PC-3 (cell line): ENCODE data around the gene ZIC4. TPM values are rescaled to one million over a fixed set of nuclear protein-coding genes. Genes with fewer than 3 reads are reported as not detected.

ENCODE experiments used
- ATAC-seq: fragments of 200-7000 bp; cut with Tn5 transposase; 2 replicates; pipeline ENCODE4 v1.9.1; 2020; ENCODE audit warnings: mild to moderate bottlenecking, moderate library complexity
- BruUV-seq: library from RNA; stranded (reverse); fragments of 400-500 nt; replicated peaks from 2 replicates; lab custom pipeline; 2021; lab: Mats Ljungman, UMichigan
- CTCF ChIA-PET: fragments of 300-600 bp; sonication (Branson Sonifier 250); formaldehyde crosslinking; loops from one replicate; lab custom pipeline; 2022; ENCODE audit warnings: antibody characterized with exemption; lab: Charles Lee
- POLR2A ChIA-PET: fragments of 300-600 bp; sonication (Branson Sonifier 250); formaldehyde crosslinking; loops from one replicate; lab custom pipeline; 2022; ENCODE audit warnings: antibody characterized with exemption; ENCODE audit not compliant: unreplicated experiment; lab: Charles Lee
- DNase-seq: peaks from one replicate; pipeline ENCODE4 v3.0.0-alpha.2; 2015
- H2AFZ ChIP-seq: fragments of 300-600 bp; sonication (generic); 2 replicates; pipeline ENCODE4 v1.6.0; 2016; ENCODE audit warnings: antibody characterized with exemption, low read length
- H3F3A ChIP-seq: fragments of 300-600 bp; sonication (generic); one replicate; pipeline ENCODE4 v1.6.0; 2017; ENCODE audit warnings: antibody characterized with exemption, low read length, control low read depth, mild to moderate bottlenecking; ENCODE audit not compliant: unreplicated experiment
- H3K27ac ChIP-seq: fragments of 300-600 bp; sonication (generic); 2 replicates; pipeline ENCODE4 v1.5.1; 2016; ENCODE audit warnings: mild to moderate bottlenecking, low read length
- H3K27me3 ChIP-seq: fragments of 300-600 bp; sonication (generic); 2 replicates; pipeline ENCODE4 v1.6.1; 2016; ENCODE audit warnings: low read length, mixed read lengths
- H3K36me3 ChIP-seq: fragments of 300-600 bp; sonication (generic); 2 replicates; pipeline ENCODE4 v1.6.1; 2016; ENCODE audit warnings: low read depth, mixed run types, low read length, mixed read lengths
- H3K4me1 ChIP-seq: fragments of 300-600 bp; sonication (generic); 2 replicates; pipeline ENCODE4 v1.5.1; 2016; ENCODE audit warnings: low read length; ENCODE audit not compliant: insufficient read depth
- H3K4me2 ChIP-seq: fragments of 300-600 bp; sonication (generic); 2 replicates; pipeline ENCODE4 v1.6.0; 2016; ENCODE audit warnings: low read length
- H3K4me3 ChIP-seq: fragments of 300-600 bp; sonication (generic); 2 replicates; pipeline ENCODE4 v1.5.1; 2016; ENCODE audit warnings: mild to moderate bottlenecking, low read length, mixed read lengths
- H3K79me2 ChIP-seq: fragments of 300-600 bp; sonication (generic); 2 replicates; pipeline ENCODE4 v1.6.1; 2017; ENCODE audit warnings: low read length, mixed read lengths
- H3K9ac ChIP-seq: fragments of 300-600 bp; sonication (generic); 2 replicates; pipeline ENCODE4 v1.6.0; 2016; ENCODE audit warnings: mild to moderate bottlenecking, low read length
- H3K9me2 ChIP-seq: fragments of 300-600 bp; sonication (generic); replicated peaks from 2 replicates; pipeline ENCODE4 v1.6.1; 2016; ENCODE audit warnings: mixed run types, low read length, mixed read lengths
- H3K9me3 ChIP-seq: fragments of 300-600 bp; sonication (generic); 2 replicates; pipeline ENCODE4 v1.6.1; 2016; ENCODE audit warnings: low read length, mixed read lengths
- H4K20me1 ChIP-seq: fragments of 300-600 bp; sonication (generic); 2 replicates; pipeline ENCODE4 v1.6.1; 2016; ENCODE audit warnings: low read length, mixed read lengths
- EZH2 ChIP-seq: fragments of 300-600 bp; sonication (generic); IDR thresholded peaks from one replicate; pipeline ENCODE4 v1.6.1; 2017; ENCODE audit warnings: antibody characterized with exemption, mild to moderate bottlenecking, low read length; ENCODE audit not compliant: unreplicated experiment
- EZH2phosphoT487 ChIP-seq: fragments of 300-600 bp; sonication (generic); IDR thresholded peaks from 2 replicates; pipeline ENCODE4 v1.6.1; 2018; ENCODE audit warnings: mild to moderate bottlenecking, antibody characterized with exemption, low read length, borderline replicate concordance
- intact Hi-C: fragments of 100-400 bp; cut with micrococcal nuclease; formaldehyde crosslinking; loops from 2 replicates; pipeline ENCODE4 v1.9.0; 2023
- total RNA-seq: library from RNA; depleted of rRNA; stranded (reverse); fragments of >200 nt; gene quantifications from 2 replicates; pipeline ENCODE4 v1.2.3, GENCODE V29; 2014
- TF ChIP-seq, protein P1 (sequence below): fragments of 300-600 bp; sonication (generic); conservative IDR thresholded peaks from 2 replicates; pipeline ENCODE4 v1.5.1; 2017; ENCODE audit warnings: antibody characterized with exemption, low read depth, mild to moderate bottlenecking, low read length

ZIC4 gene
- total RNA-seq, 1 experiment from 2014 or later = not detected

DNA sequence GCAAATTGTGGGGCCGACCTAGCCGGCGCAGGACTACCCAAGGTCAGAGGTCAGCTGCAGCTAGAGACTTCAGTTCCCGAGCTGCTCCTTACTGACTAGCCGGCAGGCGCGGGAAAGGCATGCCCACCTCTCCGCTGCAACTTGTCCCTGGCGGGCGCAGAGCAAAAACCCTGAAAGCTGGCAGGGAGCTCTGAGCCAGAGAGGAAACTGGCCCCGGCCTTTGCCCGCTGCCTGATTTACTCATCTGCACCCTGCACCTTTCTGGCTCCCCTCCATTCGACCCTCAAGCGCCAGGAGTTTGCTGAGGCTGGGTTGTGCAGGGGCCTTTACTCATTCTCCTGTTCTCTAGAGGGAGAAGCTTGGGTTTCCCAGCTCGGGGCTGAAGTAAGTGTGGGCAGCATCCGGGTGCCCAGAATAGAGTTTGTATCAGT lies 1.5 kb downstream of the ZIC4 start:
- CTCF ChIA-PET = no interaction called here
- Histone ChIP-seq H3K4me1 (no peaks in the 10 kb centered on the region), H3K36me3 (no peaks in the 10 kb centered on the region), H3K27me3 (peaks cover 79% of the 10 kb centered on the region), H2AFZ (no peak overlapping the region), H3K9me3 (no peaks in the 10 kb centered on the region), H3K9me2 (no peaks in the 10 kb centered on the region), H3K27ac (no peak overlapping the region), H3K9ac (no peak overlapping the region), H3K4me2 (no peak overlapping the region), H3F3A (no peaks in the 10 kb centered on the region), H3K79me2 (no peaks in the 10 kb centered on the region), H4K20me1 (no peaks in the 10 kb centered on the region), H3K4me3 (no peak overlapping the region)
- POLR2A ChIA-PET = no interaction called here
- no TSS peak for BruUV-seq
- TF ChIP-seq, protein P1, sequence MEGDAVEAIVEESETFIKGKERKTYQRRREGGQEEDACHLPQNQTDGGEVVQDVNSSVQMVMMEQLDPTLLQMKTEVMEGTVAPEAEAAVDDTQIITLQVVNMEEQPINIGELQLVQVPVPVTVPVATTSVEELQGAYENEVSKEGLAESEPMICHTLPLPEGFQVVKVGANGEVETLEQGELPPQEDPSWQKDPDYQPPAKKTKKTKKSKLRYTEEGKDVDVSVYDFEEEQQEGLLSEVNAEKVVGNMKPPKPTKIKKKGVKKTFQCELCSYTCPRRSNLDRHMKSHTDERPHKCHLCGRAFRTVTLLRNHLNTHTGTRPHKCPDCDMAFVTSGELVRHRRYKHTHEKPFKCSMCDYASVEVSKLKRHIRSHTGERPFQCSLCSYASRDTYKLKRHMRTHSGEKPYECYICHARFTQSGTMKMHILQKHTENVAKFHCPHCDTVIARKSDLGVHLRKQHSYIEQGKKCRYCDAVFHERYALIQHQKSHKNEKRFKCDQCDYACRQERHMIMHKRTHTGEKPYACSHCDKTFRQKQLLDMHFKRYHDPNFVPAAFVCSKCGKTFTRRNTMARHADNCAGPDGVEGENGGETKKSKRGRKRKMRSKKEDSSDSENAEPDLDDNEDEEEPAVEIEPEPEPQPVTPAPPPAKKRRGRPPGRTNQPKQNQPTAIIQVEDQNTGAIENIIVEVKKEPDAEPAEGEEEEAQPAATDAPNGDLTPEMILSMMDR = no peak
- TF ChIP-seq EZH2 = no peak
- no peak for TF ChIP-seq EZH2phosphoT487
- intact Hi-C loops = no loop called here
- ATAC-seq = no peak
- no peak for DNase-seq

DNA sequence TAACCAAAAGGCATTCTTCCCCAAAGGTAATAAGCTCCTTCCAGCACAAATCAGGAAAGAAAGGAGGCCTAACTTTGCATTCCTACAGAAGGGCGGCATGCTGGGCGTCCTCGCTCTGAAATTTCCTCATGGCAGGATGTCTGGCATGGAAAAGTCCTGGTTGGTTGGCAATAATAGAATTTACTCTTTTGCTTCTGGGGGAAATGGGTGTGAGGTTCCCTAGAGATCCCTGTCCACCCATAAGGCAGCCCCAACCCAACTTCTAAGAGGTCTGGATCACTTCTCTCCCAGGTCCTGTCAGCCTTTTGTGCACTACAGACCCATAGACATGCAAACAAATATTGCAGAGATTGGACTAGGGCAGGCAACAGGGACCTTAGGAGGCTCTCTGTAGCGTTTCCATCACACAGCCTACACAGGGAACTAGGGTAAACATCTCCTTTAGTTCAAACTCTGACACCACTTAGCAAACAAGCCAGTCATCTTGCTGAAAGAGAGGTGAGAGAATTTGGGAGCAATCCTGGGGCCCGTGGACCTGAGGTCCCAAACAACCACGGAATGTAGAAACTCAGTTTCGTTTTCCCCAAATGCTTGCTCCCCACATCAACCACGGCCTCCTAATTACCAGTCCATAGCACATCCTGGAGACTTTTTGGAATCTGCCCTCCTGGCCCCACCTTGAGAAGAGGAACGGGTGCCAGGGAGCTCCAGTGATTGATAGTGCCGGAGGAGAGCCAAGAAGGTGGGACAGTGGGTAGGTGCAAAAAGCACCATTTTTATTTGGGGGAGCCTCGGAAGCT lies 2.1 kb downstream of the ZIC4 start:
- no peak overlapping the region for H3K9ac ChIP-seq
- H3K9me2 ChIP-seq = no peaks in the 10 kb centered on the region
- intact Hi-C loops = no loop called here

More for the DNA sequence above, 2.1 kb downstream of the ZIC4 start:
- no TSS peak for BruUV-seq
- peaks cover 77% of the 10 kb centered on the region for H3K27me3 ChIP-seq
- POLR2A ChIA-PET = no interaction called here
- H3K36me3 ChIP-seq = no peaks in the 10 kb centered on the region
- H3F3A ChIP-seq = no peaks in the 10 kb centered on the region
- CTCF ChIA-PET = no interaction called here
- H3K4me2 ChIP-seq = no peak overlapping the region
- no peaks in the 10 kb centered on the region for H3K9me3 ChIP-seq
- H3K4me3 ChIP-seq = no peak overlapping the region
- no peak overlapping the region for H3K27ac ChIP-seq
- no peaks in the 10 kb centered on the region for H3K4me1 ChIP-seq
- H3K79me2 ChIP-seq = no peaks in the 10 kb centered on the region
- ATAC-seq (no peak), DNase-seq (no peak)
- H4K20me1 ChIP-seq = no peaks in the 10 kb centered on the region
- no peak overlapping the region for H2AFZ ChIP-seq
- TF ChIP-seq EZH2 (no peak), EZH2phosphoT487 (no peak)
- TF ChIP-seq, protein P1 = no peak
